HEK293T (cell line): ENCODE measurements around the gene SETMAR.

Source experiments
- HDGF ChIP-seq: fragments of 450-650 bp; IDR thresholded peaks from 2 replicates; pipeline ENCODE4 v1.6.1; 2017; ENCODE audit warnings: antibody characterized with exemption, borderline replicate concordance
- SP1 ChIP-seq: fragments of 450-650 bp; IDR thresholded peaks from 2 replicates; pipeline ENCODE4 v1.6.1; 2017

GRCh38 chr3:4292301-4292700 is 10.9 kb upstream of the SETMAR start:
- TF ChIP-seq SP1 = no peak
- TF ChIP-seq HDGF = no peak
